ENCODE data around the gene LAMA2.

GRCh38 chr6:128836761-128837160 lies 46.2 kb upstream of the LAMA2 start:
- TF ChIP-seq, protein P1, sequence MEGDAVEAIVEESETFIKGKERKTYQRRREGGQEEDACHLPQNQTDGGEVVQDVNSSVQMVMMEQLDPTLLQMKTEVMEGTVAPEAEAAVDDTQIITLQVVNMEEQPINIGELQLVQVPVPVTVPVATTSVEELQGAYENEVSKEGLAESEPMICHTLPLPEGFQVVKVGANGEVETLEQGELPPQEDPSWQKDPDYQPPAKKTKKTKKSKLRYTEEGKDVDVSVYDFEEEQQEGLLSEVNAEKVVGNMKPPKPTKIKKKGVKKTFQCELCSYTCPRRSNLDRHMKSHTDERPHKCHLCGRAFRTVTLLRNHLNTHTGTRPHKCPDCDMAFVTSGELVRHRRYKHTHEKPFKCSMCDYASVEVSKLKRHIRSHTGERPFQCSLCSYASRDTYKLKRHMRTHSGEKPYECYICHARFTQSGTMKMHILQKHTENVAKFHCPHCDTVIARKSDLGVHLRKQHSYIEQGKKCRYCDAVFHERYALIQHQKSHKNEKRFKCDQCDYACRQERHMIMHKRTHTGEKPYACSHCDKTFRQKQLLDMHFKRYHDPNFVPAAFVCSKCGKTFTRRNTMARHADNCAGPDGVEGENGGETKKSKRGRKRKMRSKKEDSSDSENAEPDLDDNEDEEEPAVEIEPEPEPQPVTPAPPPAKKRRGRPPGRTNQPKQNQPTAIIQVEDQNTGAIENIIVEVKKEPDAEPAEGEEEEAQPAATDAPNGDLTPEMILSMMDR (IDR thresholded peaks at IDR 0.05): no peak
- no peak for TF ChIP-seq POLR2A (IDR thresholded peaks at IDR 0.05)

All from testis (tissue), 2 donors.